H1 (cell line): Measurements from ENCODE around the gene CENPB. TPM values are rescaled to one million over a fixed set of nuclear protein-coding genes. Genes with fewer than 3 reads are reported as not detected.

Experiments
- ASH2L ChIP-seq: fragments of 200-600, 300-600 bp; sonication (generic); IDR thresholded peaks from one replicate; pipeline ENCODE4 v1.7.1; 2017; ENCODE audit warnings: low read length
- CHD7 ChIP-seq: fragments of 300-600 bp; sonication (generic); IDR thresholded peaks from 2 replicates; pipeline ENCODE4 v1.7.1; 2012; ENCODE audit warnings: low read length, moderate library complexity, mild to moderate bottlenecking, inconsistent platforms; ENCODE audit not compliant: insufficient replicate concordance
- HDAC2 ChIP-seq, 2 experiments: fragments of 300-600 bp in 1 of 2; sonication (generic) in 1 of 2; IDR thresholded peaks; 2 replicates each; pipeline ENCODE4 v1.6.1; 2011 to 2012; ENCODE audit warnings: low read depth in 2 of 2, low read length in 2 of 2, mild to moderate bottlenecking in 2 of 2, moderate library complexity in 2 of 2, borderline replicate concordance in 1 of 2, inconsistent platforms in 1 of 2
- JUN ChIP-seq: IDR thresholded peaks from 2 replicates; pipeline ENCODE4 v1.6.1; 2011; ENCODE audit warnings: low read depth, mild to moderate bottlenecking, improper control_type of control experiment, low read length
- SIN3A ChIP-seq, 2 experiments: IDR thresholded peaks in 1 of 2; conservative IDR thresholded peaks in 1 of 2; 2 replicates each; pipeline ENCODE4 v1.6.1; 2011 to 2012; ENCODE audit warnings: low read length in 2 of 2, improper control_type of control experiment in 1 of 2, low read depth in 1 of 2, mild to moderate bottlenecking in 1 of 2
- SRF ChIP-seq: IDR thresholded peaks from 2 replicates; pipeline ENCODE4 v1.6.1; 2011; ENCODE audit warnings: mild to moderate bottlenecking, low read depth, low read length, moderate library complexity
- USF2 ChIP-seq: IDR thresholded peaks from 2 replicates; pipeline ENCODE4 v1.6.1; 2011; ENCODE audit warnings: low read length, improper control_type of control experiment
- polyA plus RNA-seq, 7 experiments: library from polyadenylated mRNA; depleted of rRNA in 3 of 7; stranded (reverse) in 5 of 7; unstranded in 2 of 7; fragments of >200 nt in 5 of 7; fragments of 200-250 nt in 2 of 7; gene quantifications; 1 replicate in 5 of 7; 2 replicates in 1 of 7; 4 replicates in 1 of 7; pipeline versions ENCODE4 v1.2.1 to v1.2.3, GENCODE V29; 2011 to 2013; ENCODE audit warnings: missing spikeins in 2 of 7, mixed read lengths in 2 of 7
- total RNA-seq: library from RNA; stranded (reverse); fragmentation: NEBNext Ultra II Directional; extraction: Animal tissue kit (Norgen Biotek cat#: 25700); gene quantifications from 2 replicates; pipeline ENCODE4 v1.2.1, GENCODE V29; 2021

The CENPB gene
- total and polyA plus RNA-seq, 2 of the 8 experiments (the other 6 are each of a cell fraction or from before 2014, with no cell fraction given): 17.7 to 51.6 TPM

GRCh38 chr20:3749689-3750531 lies 36.6 kb downstream of the CENPB start (continued):
- TF ChIP-seq CHD7 (no peak), SRF (no peak), ASH2L (peak; percentile 31), USF2 (no peak), SIN3A (conservative IDR thresholded peaks at IDR 0.05 in 1 of 2, IDR thresholded peaks at IDR 0.05 in 1 of 2; ENCODE audit: low read depth in 1 of 2, low read length in 2 of 2) (0 out of 4 replicates have a peak, but pooled peaks of 1 of the 2 experiments have one; percentile 63), JUN (no peak), HDAC2 (IDR thresholded peaks at IDR 0.05; ENCODE audit: borderline replicate concordance in 1 of 2, low read depth in 2 of 2, low read length in 2 of 2) (0 out of 4 replicates have a peak, but pooled peaks of 1 of the 2 experiments have one; percentile 57)
